NCI-H748 (cell line): ENCODE data around the gene KANK2.
"Not testable (repeated sequence)": the region's sequence is repeated elsewhere in the genome, so short reads cannot be mapped to it uniquely, and the experiment has no call there.

Experiments used
- DNase-seq: peaks from one replicate; lab custom pipeline; 2025; ENCODE audit not compliant: unreplicated experiment; lab: John Stamatoyannopoulos, UW

The KANK2 gene

GRCh38 chr19:11198769-11199424, 1.6 kb upstream of the KANK2 start:
- no peak for DNase-seq

- DNase-seq = no peak
Measured at GRCh38 chr19:11198175-11198534, 810 bp upstream of the KANK2 start.

GRCh38 chr19:11196406-11197287, 698 bp downstream of the KANK2 start:
- peak; percentile 28 for DNase-seq

DNA sequence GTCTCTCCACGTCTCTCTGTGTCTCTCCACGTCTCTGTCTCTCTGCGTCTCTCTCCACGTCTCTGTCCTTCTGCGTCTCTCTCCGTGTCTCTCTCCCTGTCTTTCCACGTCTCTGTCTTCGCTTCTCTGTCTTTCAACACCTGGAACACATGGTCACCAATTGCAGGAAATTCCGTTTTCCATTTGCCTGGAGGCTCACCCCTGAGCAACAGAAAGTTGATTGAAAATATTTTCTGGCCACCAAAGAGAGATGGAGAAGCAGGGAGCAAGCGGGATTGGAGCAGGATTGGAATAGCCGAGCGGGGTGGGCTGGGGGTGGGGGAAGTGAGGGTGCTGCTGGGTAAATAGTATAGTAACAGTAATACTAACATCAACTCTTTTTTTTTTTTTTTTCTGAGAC, 1.7 kb downstream of the KANK2 start:
- no peak for DNase-seq

- no peak for DNase-seq
Measured at GRCh38 chr19:11194656-11195558, 2.4 kb downstream of the KANK2 start.

DNA sequence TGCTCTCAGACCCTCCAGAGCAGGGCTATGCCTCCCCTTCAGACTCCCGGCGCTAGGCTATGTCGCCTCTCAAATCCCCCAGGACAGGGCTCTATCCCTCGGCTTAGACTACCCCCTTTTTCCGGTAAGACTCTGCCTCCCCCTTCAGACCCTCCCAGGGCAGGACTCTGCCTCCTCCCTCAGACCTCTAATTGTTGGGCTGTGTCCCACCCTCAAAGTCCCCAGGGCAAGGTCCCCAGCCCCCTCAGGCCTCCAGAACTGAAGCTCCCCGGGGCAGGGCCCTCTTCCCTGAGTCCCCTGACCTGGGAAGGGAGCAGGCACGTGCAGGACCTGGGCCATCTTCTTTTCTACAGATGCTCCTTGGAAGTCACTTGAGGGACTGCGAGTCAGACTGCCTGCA, 3.2 kb downstream of the KANK2 start:
- DNase-seq = no peak

DNA sequence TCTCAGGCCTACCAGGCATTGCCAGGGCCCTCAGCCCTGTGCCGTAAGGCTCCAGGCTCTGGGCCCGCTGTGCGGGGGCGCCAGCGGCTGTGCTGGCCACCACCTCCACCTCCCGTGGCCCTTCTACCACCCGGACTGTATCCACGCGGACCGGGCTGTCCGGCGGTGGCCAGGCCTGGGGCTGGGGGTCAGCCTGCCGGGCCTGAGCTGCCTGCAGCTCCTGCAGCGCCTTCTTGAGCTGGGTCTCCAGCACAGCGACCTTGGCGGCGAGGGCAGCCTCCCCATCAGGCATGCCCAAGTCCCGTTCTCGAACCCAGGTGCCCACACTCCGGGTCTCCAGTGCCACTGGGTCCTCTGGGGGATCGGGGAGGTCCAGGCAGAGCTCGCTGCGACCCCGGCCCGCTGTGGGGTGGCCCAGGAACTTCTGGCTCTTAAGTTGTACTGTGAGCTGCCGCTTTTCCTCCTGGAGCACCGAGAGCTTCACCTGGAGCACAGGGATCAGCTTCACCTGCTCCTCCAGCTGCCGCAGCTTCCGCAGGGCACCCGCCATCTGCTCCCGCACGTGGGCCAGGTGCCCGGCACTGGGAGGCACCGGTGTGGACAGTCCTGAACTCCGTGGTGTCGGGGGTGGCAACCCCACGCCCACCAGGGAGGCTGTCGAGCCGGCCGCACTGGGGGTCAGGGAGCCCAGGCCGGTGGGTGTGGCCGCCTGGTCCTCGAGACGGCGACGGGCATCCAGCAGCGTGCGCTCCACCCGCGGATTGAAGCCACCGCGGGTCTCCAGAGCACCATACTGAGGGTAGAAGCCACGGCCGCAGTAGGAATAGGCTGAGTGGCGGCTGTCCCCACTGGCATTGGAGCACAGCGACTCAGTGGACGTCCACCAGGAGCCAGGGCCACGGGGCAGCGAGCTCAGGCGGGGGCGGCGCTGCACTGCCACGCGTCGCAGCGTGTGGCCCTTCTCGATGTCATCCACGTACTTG, 4.1 kb downstream of the KANK2 start:
- no peak for DNase-seq

GRCh38 chr19:11191934-11192333, 5.4 kb downstream of the KANK2 start:
- DNase-seq = no peak

DNA sequence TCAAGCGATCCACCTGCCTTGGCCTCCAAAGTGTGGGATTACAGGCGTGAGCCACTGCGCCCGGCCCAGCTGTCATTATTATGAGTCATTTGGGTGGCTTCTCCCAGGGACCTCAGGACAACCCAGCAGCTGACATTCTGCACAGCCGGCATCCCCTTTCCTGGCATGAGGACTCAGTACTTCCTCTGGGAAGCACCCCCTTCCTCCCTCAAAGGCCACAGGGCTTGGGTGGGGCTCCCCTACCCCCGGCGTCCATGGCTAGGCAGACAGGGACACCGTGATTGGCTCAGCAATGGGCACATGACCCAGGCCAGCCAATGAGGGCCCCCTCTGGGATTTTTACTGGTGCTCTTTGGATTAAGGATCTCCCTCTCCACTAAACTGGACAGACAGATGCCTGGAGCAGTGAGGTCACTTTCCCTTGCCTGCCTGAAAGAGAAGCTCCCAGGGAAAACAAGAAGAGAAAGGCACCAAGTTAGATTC, 6.0 kb downstream of the KANK2 start:
- no peak for DNase-seq

DNA sequence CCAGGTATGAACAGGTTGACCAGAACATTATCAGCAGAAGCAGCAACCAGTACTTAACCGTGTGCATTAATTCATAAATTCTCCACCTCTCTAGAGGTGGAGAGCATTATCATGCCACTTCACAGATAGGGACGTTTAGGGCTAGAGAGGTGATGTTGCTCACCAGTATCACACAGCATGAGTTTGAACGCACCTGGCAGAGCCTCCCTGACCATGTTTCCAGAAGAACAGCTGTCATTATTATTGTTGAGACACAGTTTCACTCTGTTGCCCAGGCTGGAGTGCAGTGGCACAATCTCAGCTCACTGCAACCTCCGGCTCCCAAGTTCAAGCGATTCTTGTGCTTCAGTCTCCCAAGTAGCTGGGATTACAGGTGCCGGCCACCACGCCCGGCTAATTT, 6.8 kb downstream of the KANK2 start:
- no peak for DNase-seq

DNA sequence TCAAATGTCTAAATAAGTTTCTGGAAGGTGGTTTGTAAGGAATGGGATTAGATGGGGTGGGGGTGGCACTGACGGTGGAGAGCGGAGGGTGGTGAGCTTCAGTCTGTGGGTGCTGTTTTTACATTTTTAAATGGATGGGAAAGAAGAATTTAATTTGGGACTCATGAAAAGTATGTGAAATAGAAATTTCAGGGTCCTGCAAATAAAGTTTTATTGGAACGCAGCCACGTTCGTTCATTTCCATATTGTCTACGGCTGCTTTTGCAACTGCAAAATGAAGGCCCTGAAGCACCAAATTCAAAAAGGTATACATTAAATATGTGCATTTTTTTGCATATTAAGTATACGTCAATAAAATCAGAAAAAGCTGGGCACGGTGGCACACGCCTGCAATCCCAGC, 9.9 kb downstream of the KANK2 start:
- DNase-seq = no peak

- no peak for DNase-seq
Measured at GRCh38 chr19:11182994-11183393, 14.4 kb downstream of the KANK2 start.

DNA sequence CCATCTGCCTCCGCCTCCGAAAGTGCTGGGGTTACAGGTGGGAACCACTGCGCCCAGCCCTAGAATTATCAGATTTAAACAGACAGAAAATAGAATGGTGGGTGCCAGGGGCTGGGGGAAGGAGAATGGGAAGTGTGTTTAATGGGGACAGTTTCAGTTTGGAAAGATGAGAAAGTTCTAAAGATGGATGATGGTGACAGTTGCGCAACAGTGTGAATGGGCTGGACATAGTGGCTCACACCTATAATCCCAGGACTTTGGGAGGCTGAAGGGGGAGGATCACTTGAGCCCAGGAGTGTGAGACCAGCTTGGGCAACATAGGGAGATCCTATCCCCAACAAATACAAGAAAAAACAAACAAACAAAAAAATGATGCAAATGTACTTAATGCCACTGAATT, 15.9 kb downstream of the KANK2 start:
- no peak for DNase-seq

- not testable (repeated sequence) for DNase-seq
Measured at GRCh38 chr19:11180975-11181374, 16.4 kb downstream of the KANK2 start.

DNA sequence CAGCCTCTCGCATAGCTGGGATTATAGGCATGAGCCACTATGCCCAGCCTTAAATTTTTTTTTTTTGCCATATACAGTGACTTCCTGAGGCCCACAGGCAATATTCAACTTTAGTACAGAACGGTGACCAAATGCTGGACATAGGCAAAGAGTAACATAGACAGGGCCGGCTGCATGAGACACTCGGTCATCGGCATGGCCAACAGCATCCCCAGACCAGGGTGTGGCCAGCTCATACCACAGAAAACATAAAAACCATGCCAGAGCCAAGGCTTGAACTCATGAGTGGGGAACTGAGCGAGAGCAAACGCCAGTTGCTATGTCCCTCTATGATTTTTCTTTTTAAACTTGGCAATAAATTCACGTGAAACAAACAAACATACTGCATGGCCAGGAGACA, 17.0 kb downstream of the KANK2 start:
- no peak for DNase-seq

DNA sequence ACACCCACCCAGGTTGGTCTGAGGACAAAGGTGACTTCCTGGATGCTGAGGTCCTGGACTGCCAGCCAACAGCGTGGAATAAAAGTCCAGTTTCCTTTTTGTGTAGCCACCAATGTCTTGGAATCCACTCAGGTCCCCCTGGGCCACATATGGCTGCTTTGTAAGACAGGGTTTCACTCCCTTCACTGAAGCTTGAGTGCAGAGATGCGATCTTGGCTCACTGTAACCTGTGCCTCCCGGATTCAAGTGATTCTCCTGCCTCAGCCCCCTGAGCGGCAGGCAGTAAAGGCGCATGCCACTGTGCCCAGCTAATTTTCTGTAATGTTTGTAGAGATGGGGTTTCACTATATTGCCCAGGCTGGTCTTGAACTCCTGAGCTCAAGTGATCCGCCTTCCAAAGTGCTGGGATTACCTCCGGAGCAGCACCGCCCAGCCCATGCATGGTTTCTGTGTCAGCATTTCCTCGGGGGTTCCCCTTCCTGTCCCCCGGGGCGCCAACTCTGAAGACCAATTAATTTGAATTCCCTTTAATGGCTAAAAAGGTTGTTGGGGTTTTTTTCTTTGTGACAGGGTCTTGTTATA, 17.5 kb downstream of the KANK2 start:
- no peak for DNase-seq

DNA sequence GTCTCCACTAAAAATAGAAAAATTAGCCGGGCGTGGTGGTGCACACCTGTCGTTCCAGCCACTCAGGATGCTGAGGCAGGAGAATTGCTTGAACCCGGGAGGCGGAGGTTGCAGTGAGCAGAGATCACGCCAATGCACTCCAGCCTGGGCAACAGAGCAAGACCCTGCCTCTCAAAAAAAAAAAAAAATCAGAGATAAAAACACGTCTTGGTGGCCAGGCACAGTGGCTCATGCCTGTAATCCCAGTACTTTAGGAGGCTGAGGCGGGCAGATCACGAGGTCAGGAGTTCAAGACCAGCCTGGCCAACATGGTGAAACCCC, 18.2 kb downstream of the KANK2 start:
- not testable (repeated sequence) for DNase-seq

- no peak for DNase-seq
Measured at GRCh38 chr19:11177592-11177991, 19.8 kb downstream of the KANK2 start.

- DNase-seq = no peak
Measured at GRCh38 chr19:11176466-11177193, 20.7 kb downstream of the KANK2 start.
